ENCODE data around the gene SCRN2.

SCRN2 gene

GRCh38 chr17:47819475-47819874 is 21.6 kb downstream of the SCRN2 start:
- DNase-seq, result no peak

DNA sequence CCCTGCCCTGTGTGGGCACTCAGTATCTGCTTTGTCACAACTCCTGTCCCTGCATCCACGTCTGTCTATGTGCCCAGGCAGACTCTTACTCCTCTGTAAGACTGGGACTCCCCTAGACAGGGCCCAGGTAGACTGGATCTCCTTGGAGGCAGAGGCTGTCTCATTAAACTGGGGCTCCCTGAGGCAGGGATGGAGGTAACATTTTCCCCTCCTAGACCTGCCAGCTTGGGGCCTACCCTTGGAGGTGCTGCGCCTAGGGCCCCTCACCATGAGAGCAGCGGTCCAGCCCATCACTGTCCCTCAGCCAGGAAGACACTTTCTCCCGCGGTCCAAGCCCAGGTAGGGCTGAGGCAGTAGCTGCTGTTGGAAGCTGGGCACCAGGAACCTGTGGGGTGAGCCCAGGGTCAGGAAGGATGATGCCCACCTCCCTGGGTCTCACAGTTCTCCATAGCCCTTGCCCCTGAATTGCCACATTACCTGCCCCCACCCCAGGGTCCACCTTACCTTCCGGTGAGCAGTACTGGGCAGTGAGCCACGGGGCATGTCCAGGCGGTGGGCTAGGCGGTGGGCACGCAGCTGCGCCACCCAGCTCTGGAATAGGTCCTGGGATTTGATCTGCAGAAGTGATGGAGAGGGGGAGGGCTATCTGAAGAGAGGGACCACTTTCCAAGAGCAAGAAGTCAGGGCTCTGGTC is 22.9 kb downstream of the SCRN2 start:
- DNase-seq, result no peak

- no peak for DNase-seq
Observed at GRCh38 chr17:47816947-47817346, 24.1 kb downstream of the SCRN2 start.

DNA sequence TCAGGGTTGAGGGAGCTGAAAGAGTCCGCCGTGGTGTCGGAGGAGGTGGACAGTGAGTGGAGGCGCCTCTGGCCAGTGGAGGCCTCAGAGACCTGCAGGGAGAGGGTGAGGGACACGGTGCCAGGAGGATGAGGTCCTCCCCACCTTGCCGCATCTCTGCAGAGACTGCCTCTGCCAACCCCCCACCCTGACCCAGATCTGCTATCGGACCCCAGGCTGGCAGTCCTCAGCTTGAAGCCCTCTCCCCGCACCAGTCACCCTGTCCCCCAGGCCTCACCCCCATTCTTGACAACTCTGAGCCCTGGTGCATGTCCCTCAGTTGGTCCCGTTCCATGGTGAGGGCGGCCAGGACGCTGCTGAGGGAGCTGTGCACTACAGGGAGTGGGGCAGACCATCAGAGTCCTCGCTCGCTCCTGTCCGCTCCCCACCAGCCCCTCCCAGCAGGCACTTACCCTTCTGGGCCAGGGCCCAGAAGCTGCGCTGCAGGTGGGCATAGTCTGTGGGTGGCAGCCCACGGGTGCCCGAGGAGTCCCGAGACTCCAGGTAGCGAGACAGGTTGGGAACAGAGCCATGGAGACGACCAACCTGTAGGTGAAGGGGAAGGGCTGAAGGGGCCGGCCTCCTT is 24.9 kb downstream of the SCRN2 start:
- no peak for DNase-seq

GRCh38 chr17:47815106-47815918 is 25.8 kb downstream of the SCRN2 start:
- no peak for DNase-seq

DNA sequence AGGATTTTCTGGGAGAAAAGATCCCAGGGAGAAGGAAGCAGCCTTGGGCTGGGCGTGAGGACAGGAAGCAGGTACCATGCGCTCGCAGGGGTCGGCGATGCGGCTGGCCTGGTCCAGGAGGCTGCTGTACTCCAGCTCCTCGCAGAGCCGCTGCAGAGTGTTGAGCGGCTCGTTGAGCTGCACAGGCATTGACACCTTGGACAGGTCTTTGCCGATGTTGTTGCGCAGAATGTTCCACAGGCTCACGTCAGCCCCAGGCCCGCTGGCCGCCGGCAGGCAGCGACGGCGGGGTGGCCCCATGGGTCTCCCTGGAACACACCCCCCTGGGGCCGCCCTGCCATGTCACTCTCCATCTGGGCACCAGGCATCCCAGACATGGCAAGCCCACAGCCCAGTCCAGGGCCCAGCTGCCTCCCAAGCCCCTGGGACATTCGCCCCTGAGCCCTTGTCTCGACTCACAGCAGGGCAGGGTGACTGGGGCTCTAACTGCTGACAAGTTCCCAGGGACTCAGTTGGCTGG is 27.5 kb downstream of the SCRN2 start:
- no peak for DNase-seq

- DNase-seq, result no peak
Observed at GRCh38 chr17:47813077-47813476, 28.0 kb downstream of the SCRN2 start.

DNA sequence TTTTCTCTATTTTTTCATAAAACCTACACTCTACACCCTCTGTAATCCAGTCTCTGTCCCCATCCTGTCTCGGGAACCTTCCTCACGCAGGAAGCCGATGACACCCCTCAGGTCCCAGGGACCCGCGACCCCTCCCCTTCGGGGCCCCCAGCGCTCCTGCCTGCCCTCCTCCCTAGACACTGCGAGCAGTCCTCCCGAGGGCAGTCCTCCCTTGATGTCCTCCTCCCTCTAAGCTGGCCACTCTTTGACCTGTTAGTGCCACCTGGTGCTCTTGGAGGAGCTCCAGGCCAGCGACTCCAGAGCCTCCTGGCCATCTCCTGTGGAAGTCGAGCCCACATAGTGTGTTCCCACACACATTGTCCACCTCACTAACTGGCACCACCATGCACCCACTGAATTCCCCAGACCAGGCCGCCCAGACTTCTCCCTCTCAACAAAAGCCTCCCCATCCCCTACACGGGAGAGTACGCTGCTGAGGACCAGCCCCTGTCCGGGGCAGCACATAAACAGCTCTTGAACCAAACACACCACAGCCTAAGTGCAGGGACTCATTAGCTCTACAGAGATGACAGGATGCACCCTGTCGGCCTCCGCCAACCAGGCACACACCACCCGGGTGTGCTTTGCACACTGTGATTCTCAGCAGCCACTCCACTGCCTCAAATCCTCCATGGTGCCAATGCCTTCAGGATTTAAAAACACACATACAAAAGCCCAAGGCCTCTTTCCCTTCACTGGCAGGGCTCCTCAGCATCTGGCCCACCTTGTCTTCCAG is 28.7 kb downstream of the SCRN2 start:
- no peak for DNase-seq

GRCh38 chr17:47811709-47812108 is 29.4 kb downstream of the SCRN2 start:
- no peak for DNase-seq

DNA sequence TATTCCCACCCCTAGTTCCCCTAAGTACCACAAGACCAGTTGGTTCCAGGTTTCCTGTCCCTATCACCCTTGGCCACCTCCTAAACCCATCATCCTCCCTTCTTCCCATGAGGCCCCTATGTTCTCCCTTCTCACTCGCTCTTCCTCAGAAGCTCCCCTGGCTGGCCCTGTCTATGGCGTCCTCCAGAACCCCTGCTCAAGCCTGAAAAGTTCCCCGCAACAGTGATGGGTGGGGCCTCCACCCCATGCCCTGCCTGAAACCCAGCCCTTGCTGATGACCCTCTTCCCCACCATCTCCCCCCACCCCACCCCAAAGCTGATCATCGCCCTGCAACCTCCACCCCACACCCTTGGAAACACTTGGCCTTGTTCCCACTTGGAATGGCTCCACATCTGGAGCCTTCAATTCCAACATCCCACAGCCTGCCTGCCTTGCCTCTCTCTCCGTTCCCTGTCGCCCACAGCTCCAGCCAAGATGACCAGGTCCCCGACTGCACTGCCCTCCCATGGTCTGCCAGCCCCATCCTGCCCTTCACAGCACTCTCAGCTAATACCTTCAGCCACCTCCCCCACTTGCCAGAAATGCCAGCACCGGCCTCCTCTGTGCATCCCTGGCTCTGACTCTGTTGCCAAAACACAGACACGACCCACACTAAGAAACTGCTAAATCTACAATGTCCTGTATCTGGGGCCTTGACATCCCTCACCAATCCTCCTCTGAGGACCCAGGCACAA is 30.0 kb downstream of the SCRN2 start:
- no peak for DNase-seq

- peak; percentile 12 for DNase-seq
Observed at GRCh38 chr17:47810200-47810821, 30.8 kb downstream of the SCRN2 start.

DNA sequence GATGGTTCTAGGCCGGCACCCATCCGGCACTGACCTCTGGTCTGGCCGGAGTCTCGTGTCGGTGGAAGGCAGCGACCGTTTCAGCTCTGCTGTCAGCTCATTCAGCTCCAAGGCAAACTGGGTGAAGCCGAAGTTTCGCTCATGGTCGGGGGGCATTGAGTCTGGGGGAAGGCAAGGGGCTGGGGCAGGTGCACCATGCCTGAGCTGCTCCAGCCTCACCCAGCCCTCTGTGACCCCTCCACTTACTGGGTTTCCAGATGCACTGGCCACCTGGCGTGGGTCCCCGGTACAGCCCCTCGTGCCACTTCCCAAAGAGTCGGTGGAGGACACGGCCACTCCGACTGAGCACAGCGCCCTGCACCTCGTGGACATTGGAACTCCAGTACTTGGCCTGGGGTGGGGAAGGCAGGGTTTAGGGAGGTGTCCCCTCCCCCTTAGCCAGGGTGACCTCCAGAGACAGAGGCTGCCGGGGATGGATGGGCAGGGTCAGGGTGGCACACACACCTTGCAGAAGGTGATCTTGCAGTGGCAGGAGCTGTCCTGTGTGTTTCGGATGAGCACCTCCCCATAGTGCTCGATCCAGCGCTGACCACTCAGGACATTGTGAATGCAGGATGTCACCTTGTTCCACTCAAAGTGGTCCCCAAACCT is 32.1 kb downstream of the SCRN2 start:
- DNase-seq, result no peak

- DNase-seq, result no peak
Observed at GRCh38 chr17:47808036-47808829, 32.8 kb downstream of the SCRN2 start.

GRCh38 chr17:47807421-47807820 is 33.7 kb downstream of the SCRN2 start:
- DNase-seq, result no peak

GRCh38 chr17:47806913-47807255 is 34.2 kb downstream of the SCRN2 start:
- DNase-seq, result no peak

DNA sequence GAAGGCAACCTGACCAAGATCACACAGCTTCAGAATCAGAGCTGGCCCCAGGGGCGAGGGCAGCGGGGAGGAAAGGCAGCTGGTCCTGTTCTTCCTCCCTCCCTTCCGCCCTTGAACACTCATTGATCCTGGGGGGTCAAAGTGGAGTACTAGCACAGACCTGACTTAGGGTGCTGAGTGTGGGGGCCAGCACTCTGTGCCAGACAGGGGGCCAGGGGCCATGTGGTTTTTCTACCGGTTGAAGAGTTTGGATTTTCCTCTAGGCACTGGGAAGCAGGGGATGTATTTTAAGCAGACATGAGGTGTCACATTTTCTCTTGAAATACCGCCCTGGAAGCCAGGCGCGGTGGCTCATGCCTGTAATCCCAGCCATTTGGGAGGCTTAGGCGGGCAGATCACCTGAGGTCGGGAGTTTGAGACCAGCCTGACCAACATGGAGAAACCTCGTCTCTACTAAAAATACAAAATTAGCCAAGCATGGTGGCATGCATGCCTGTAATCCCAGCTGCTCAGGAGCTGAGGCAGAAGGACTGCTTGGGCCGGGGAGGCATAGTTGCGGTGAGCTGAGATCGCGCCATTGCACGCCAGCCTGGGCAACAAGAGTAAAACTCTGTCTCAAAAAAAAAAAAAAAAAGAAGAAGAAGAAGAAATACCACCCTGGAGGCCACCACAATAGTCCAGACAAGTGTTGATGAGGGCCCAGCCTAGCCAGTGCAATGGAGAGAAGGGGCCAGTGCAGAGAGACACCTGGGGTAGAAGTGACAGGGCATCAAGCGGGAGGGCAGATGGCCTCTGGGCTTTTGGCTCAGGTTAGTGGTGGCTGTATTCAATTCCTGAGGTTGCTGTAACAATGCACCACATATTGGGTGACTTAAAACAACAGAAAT is 34.8 kb downstream of the SCRN2 start:
- no peak for DNase-seq

DNA sequence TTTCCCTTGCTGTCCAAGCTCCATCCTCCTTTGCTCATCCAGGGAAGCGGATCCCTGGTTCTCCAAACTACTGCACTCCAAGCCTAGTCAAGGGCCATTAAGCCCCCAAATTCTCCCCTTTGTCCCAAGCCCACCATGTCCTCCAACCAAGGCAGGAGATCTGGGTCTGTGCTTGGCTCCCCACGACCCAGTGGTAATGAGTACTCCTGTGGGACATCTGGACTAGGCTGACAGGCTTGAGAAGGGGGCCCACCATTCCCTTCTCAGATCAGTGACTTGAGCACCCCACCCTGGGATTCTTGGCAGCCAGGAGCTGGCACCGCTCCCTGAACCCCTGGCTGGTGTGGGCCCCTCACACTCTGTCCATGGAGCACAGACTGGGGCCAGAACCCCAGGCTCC is 36.6 kb downstream of the SCRN2 start:
- no peak for DNase-seq

GRCh38 chr17:47803751-47804150 is 37.3 kb downstream of the SCRN2 start:
- no peak for DNase-seq

- no peak for DNase-seq
Observed at GRCh38 chr17:47803201-47803600, 37.9 kb downstream of the SCRN2 start.

All from CD4-positive, alpha-beta T cell treated with Interleukin-17A for 4 hours (primary cell).